Measurements from ENCODE around the gene KMT2D. TPM values are rescaled to one million over a fixed set of nuclear protein-coding genes. Genes with fewer than 3 reads are reported as not detected.

KMT2D gene
- total RNA-seq, 2 experiments from 2014 or later: 48.3 to 58.2 TPM

- peak; percentile 91 for DNase-seq
- H3K9me3 Mint-ChIP-seq (ENCODE audit: low read depth): no peaks in the 10 kb centered on the region
- ChIA-PET POLR2A (interaction anchor here (0.6 kb wide), 1 partner anchor 98 kb away, joined by 3 read pairs; no protein-coding TSS in a partner anchor), CTCF (interaction anchor here (0.6 to 3.9 kb wide), 31 partner anchors 10 to 253 kb away, joined by 3 to 27 read pairs (median 4); partner anchors contain the start of gene LMBR1L)
- ATAC-seq: peak; percentile 91
- H3K4me1 Mint-ChIP-seq: peaks cover 2% of the 10 kb centered on the region
- peaks cover 64% of the 10 kb centered on the region for H3K36me3 Mint-ChIP-seq (ENCODE audit: low read depth)
- no peak overlapping the region for H3K4me3 Mint-ChIP-seq
- intact Hi-C loops (cut with DNase I, micrococcal nuclease): loop anchor here in 1 of 2 experiments (1.0 kb wide), 1 partner anchor 48 kb away; no protein-coding TSS in a partner anchor
- H3K27ac Mint-ChIP-seq: no peak overlapping the region
- no peaks in the 10 kb centered on the region for H3K27me3 Mint-ChIP-seq
These were observed 16.7 kb downstream of the KMT2D start for GRCh38 chr12:49043856-49044258.

GRCh38 chr12:49043241-49043640, 17.4 kb downstream of the KMT2D start:
- no peak overlapping the region for H3K4me3 Mint-ChIP-seq
- peaks cover 2% of the 10 kb centered on the region for H3K4me1 Mint-ChIP-seq
- ATAC-seq: no peak
- H3K27me3 Mint-ChIP-seq: no peaks in the 10 kb centered on the region
- POLR2A ChIA-PET: no interaction called here
- DNase-seq: no peak
- intact Hi-C loops (cut with DNase I, micrococcal nuclease): no loop called here
- H3K36me3 Mint-ChIP-seq (ENCODE audit: low read depth): peaks cover 63% of the 10 kb centered on the region
- CTCF ChIA-PET: interaction anchor here (0.6 to 3.9 kb wide), 29 partner anchors 9 to 254 kb away, joined by 3 to 27 read pairs (median 5); partner anchors contain the start of gene LMBR1L
- no peaks in the 10 kb centered on the region for H3K9me3 Mint-ChIP-seq (ENCODE audit: low read depth)
- no peak overlapping the region for H3K27ac Mint-ChIP-seq

GRCh38 chr12:49041881-49042484, 18.6 kb downstream of the KMT2D start:
- POLR2A ChIA-PET: no interaction called here
- H3K4me3 Mint-ChIP-seq: no peak overlapping the region

GRCh38 chr12:49041036-49041880, 19.3 kb downstream of the KMT2D start:
- no peak overlapping the region for H3K27ac Mint-ChIP-seq
- no peak for DNase-seq
- H3K9me3 Mint-ChIP-seq (ENCODE audit: low read depth): no peaks in the 10 kb centered on the region
- ChIA-PET CTCF (interaction anchor here (0.9 kb wide), 1 partner anchor 14 kb away, joined by 3 read pairs; no protein-coding TSS in a partner anchor), POLR2A (no interaction called here)
- no peak for ATAC-seq
- H3K36me3 Mint-ChIP-seq (ENCODE audit: low read depth): peaks cover 62% of the 10 kb centered on the region
- intact Hi-C loops (cut with DNase I, micrococcal nuclease): no loop called here
- H3K27me3 Mint-ChIP-seq: no peaks in the 10 kb centered on the region
- H3K4me1 Mint-ChIP-seq: peaks cover 2% of the 10 kb centered on the region
- no peak overlapping the region for H3K4me3 Mint-ChIP-seq

More at GRCh38 chr12:49041881-49042484, 18.6 kb downstream of the KMT2D start:
- DNase-seq (no peak), ATAC-seq (no peak)
- Mint-ChIP-seq H3K4me1 (peaks cover 2% of the 10 kb centered on the region), H3K27ac (no peak overlapping the region), H3K27me3 (no peaks in the 10 kb centered on the region), H3K9me3 (ENCODE audit: low read depth) (no peaks in the 10 kb centered on the region), H3K36me3 (ENCODE audit: low read depth) (peaks cover 61% of the 10 kb centered on the region)
- CTCF ChIA-PET: interaction anchor here (0.6 to 3.9 kb wide), 3 partner anchors 14 to 50 kb away, joined by 3 to 21 read pairs (median 3); no protein-coding TSS in a partner anchor
- intact Hi-C loops (cut with DNase I, micrococcal nuclease): no loop called here

GRCh38 chr12:49040364-49040855, 20.2 kb downstream of the KMT2D start:
- peaks cover 61% of the 10 kb centered on the region for H3K36me3 Mint-ChIP-seq (ENCODE audit: low read depth)

GRCh38 chr12:49039421-49040363, 20.9 kb downstream of the KMT2D start:
- intact Hi-C loops (cut with DNase I, micrococcal nuclease): no loop called here
- H3K9me3 Mint-ChIP-seq (ENCODE audit: low read depth): no peaks in the 10 kb centered on the region
- peaks cover 60% of the 10 kb centered on the region for H3K36me3 Mint-ChIP-seq (ENCODE audit: low read depth)
- DNase-seq: no peak
- H3K4me1 Mint-ChIP-seq: peaks cover 2% of the 10 kb centered on the region
- H3K27ac Mint-ChIP-seq: no peak overlapping the region
- no peak for ATAC-seq
- CTCF ChIA-PET: interaction anchor here (0.6 to 1.6 kb wide), 8 partner anchors 9 to 186 kb away, joined by 3 to 8 read pairs (median 3); no protein-coding TSS in a partner anchor
- POLR2A ChIA-PET: no interaction called here
- H3K27me3 Mint-ChIP-seq: no peaks in the 10 kb centered on the region
- no peak overlapping the region for H3K4me3 Mint-ChIP-seq

More at GRCh38 chr12:49040364-49040855, 20.2 kb downstream of the KMT2D start:
- no peak overlapping the region for H3K27ac Mint-ChIP-seq
- no peaks in the 10 kb centered on the region for H3K9me3 Mint-ChIP-seq (ENCODE audit: low read depth)
- CTCF ChIA-PET: interaction anchor here (1.0 to 1.2 kb wide), 2 partner anchors 39 to 58 kb away, joined by 3 to 4 read pairs; no protein-coding TSS in a partner anchor
- intact Hi-C loops (cut with DNase I, micrococcal nuclease): no loop called here
- ATAC-seq: no peak
- H3K4me3 Mint-ChIP-seq: no peak overlapping the region
- peaks cover 2% of the 10 kb centered on the region for H3K4me1 Mint-ChIP-seq
- POLR2A ChIA-PET: no interaction called here
- no peak for DNase-seq
- H3K27me3 Mint-ChIP-seq: no peaks in the 10 kb centered on the region

- no peak overlapping the region for H3K27ac Mint-ChIP-seq
- H3K4me1 Mint-ChIP-seq: no peaks in the 10 kb centered on the region
- intact Hi-C loops (cut with DNase I, micrococcal nuclease): no loop called here
- DNase-seq (no peak), ATAC-seq (no peak)
- H3K9me3 Mint-ChIP-seq (ENCODE audit: low read depth): no peaks in the 10 kb centered on the region
- ChIA-PET CTCF (interaction anchor here (0.7 to 2.0 kb wide), 9 partner anchors 10 to 162 kb away, joined by 3 to 8 read pairs (median 3); no protein-coding TSS in a partner anchor), POLR2A (no interaction called here)
- no peak overlapping the region for H3K4me3 Mint-ChIP-seq
- no peaks in the 10 kb centered on the region for H3K27me3 Mint-ChIP-seq
- peaks cover 50% of the 10 kb centered on the region for H3K36me3 Mint-ChIP-seq (ENCODE audit: low read depth)
These were observed 22.2 kb downstream of the KMT2D start for GRCh38 chr12:49038291-49038955.

- Mint-ChIP-seq H3K36me3 (ENCODE audit: low read depth) (peaks cover 45% of the 10 kb centered on the region), H3K4me3 (no peak overlapping the region), H3K9me3 (ENCODE audit: low read depth) (no peaks in the 10 kb centered on the region), H3K27ac (no peak overlapping the region), H3K27me3 (no peaks in the 10 kb centered on the region), H3K4me1 (no peaks in the 10 kb centered on the region)
- ATAC-seq (no peak), DNase-seq (no peak)
- intact Hi-C loops (cut with DNase I, micrococcal nuclease): no loop called here
- POLR2A ChIA-PET: no interaction called here
- CTCF ChIA-PET: interaction anchor here (0.7 to 2.0 kb wide), 8 partner anchors 10 to 162 kb away, joined by 3 to 6 read pairs (median 3); no protein-coding TSS in a partner anchor
These were observed 22.7 kb downstream of the KMT2D start for GRCh38 chr12:49037947-49038237.

- no peak overlapping the region for H3K27ac Mint-ChIP-seq
- no peaks in the 10 kb centered on the region for H3K4me1 Mint-ChIP-seq
- POLR2A ChIA-PET: interaction anchor here (1.1 kb wide), 1 partner anchor 33 kb away, joined by 3 read pairs; the partner anchor contains the start of gene RHEBL1
- no peak overlapping the region for H3K4me3 Mint-ChIP-seq
- no peaks in the 10 kb centered on the region for H3K27me3 Mint-ChIP-seq
- no peaks in the 10 kb centered on the region for H3K9me3 Mint-ChIP-seq (ENCODE audit: low read depth)
- ATAC-seq (no peak), DNase-seq (no peak)
- H3K36me3 Mint-ChIP-seq (ENCODE audit: low read depth): peaks cover 41% of the 10 kb centered on the region
- intact Hi-C loops (cut with DNase I, micrococcal nuclease): no loop called here
- CTCF ChIA-PET: interaction anchor here (0.7 to 2.0 kb wide), 7 partner anchors 11 to 51 kb away, joined by 3 to 6 read pairs (median 3); no protein-coding TSS in a partner anchor
These were observed 23.3 kb downstream of the KMT2D start for GRCh38 chr12:49037111-49037946.

Data from activated CD4-positive, alpha-beta T cell treated with anti-CD3 and anti-CD28 coated beads for 36 hours (primary cell).